Stomach (tissue), 9 donors: ENCODE measurements around the gene SPIN1. TPM values are rescaled to one million over a fixed set of nuclear protein-coding genes. Genes with fewer than 3 reads are reported as not detected.
"Not testable (repeated sequence)": the region's sequence is repeated elsewhere in the genome, so short reads cannot be mapped to it uniquely, and the experiment has no call there.

Experiments
- DNase-seq, 2 donors: peaks; one replicate each; pipeline versions ENCODE4 v3.0.0 to v3.0.0-alpha.2; 2013 to 2019
- H3K27ac ChIP-seq, 5 donors: fragments of 200-600 bp in 4 of 5; sonication (generic) in 4 of 5; one replicate each; pipeline ENCODE4 v1.5.1; 2013 to 2019; ENCODE audit warnings: mild to moderate bottlenecking in 1 of 5, moderate library complexity in 1 of 5
- H3K27me3 ChIP-seq, 3 donors: fragments of 200-600 bp; sonication (generic); one replicate each; pipeline ENCODE4 v1.5.1; 2017 to 2019; ENCODE audit warnings: mixed run types in 1 of 3
- H3K36me3 ChIP-seq, 4 donors: fragments of 200-600 bp; sonication (generic); 1 replicate in 3 of 4; 2 replicates in 1 of 4; pipeline ENCODE4 v1.5.1; 2016 to 2019
- H3K4me1 ChIP-seq, 4 donors: fragments of 200-600 bp; sonication (generic); one replicate each; pipeline ENCODE4 v1.5.1; 2016 to 2019
- H3K4me3 ChIP-seq, 4 donors: fragments of 200-600 bp; sonication (generic) in 3 of 4; one replicate each; pipeline ENCODE4 v1.5.1; 2016 to 2019; ENCODE audit warnings: mild to moderate bottlenecking in 1 of 4
- H3K9me3 ChIP-seq, 4 donors: fragments of 200-600 bp; sonication (generic); one replicate each; pipeline ENCODE4 v1.5.1; 2016 to 2019
- CTCF ChIP-seq, 7 experiments: fragments of 450-650 bp in 4 of 7; fragments of 200-600 bp in 3 of 7; sonication (generic) in 3 of 7; IDR thresholded peaks; one replicate each; pipeline ENCODE4 v1.5.1; 2016 to 2019; ENCODE audit warnings: antibody characterized with exemption in 7 of 7, control low read depth in 2 of 7, mild to moderate bottlenecking in 1 of 7
- EP300 ChIP-seq: sonication (generic); formaldehyde crosslinking; IDR thresholded peaks from one replicate; pipeline ENCODE4 v1.6.1; 2017; ENCODE audit warnings: antibody characterized with exemption
- POLR2A ChIP-seq, 4 donors: fragments of 450-650 bp; IDR thresholded peaks; one replicate each; pipeline ENCODE4 v1.6.1; 2016; ENCODE audit warnings: antibody characterized with exemption in 4 of 4, control low read depth in 2 of 4, mild to moderate bottlenecking in 1 of 4, moderate library complexity in 1 of 4
- POLR2AphosphoS5 ChIP-seq, 3 donors: sonication (generic); formaldehyde crosslinking; IDR thresholded peaks; one replicate each; pipeline ENCODE4 v1.6.1; 2016; ENCODE audit warnings: antibody characterized with exemption in 3 of 3
- WGBS, 5 donors: extraction: QIAGEN DNeasy Blood & Tissue Kit in 3 of 5; methylation state at CpG; one replicate each; pipeline versions ENCODE4 v1.1.5 to v1.1.7; 2013 to 2018; 5-methylcytosine and 5-hydroxymethylcytosine counted together
- intact Hi-C: fragments of 100-400 bp; cut with DNase I; formaldehyde crosslinking; loops from one replicate; pipeline ENCODE4 v1.15.1; 2023; ENCODE audit warnings: low total_unique reads
- polyA plus RNA-seq, 3 donors: library from polyadenylated mRNA; stranded (reverse); fragments of 200-250 nt; gene quantifications; one replicate each; pipeline ENCODE4 v1.2.3, GENCODE V29; 2013
- total RNA-seq, 5 donors: library from RNA; depleted of rRNA; stranded (reverse); fragments of >200 nt; gene quantifications; one replicate each; pipeline versions ENCODE4 v1.1.0 to v1.2.3, GENCODE V29; 2014 to 2016
- donor health status: healthy with polysubstance abuse.
- donor health status: Bipolar disorder and iron deficiency.
- donor health status: healthy.

SPIN1 gene
- total and polyA plus RNA-seq, 8 donors, result 18.3 to 120 (median 33.8) TPM

GRCh38 chr9:88355166-88355565, 33.1 kb upstream of the SPIN1 start:
- no peaks in the 10 kb centered on the region for H3K36me3 ChIP-seq
- intact Hi-C loops, result no loop called here
- DNase-seq, result no peak
- 49 to 74% (median 62%) methylated on average over 2 of the region's 2 CpGs for WGBS, 5 donors
- H3K4me3 ChIP-seq, result no peak overlapping the region
- H3K27ac ChIP-seq, result no peak overlapping the region
- H3K9me3 ChIP-seq, result peaks cover 0 to 14% (median 11%) of the 10 kb centered on the region in 4 donors
- no peak for TF ChIP-seq POLR2A (IDR thresholded peaks at IDR 0.05)
- no peak for TF ChIP-seq EP300
- TF ChIP-seq POLR2AphosphoS5 (IDR thresholded peaks at IDR 0.05), result no peak
- no peak for TF ChIP-seq CTCF (IDR thresholded peaks at IDR 0.05)
- no peaks in the 10 kb centered on the region for H3K27me3 ChIP-seq
- no peaks in the 10 kb centered on the region for H3K4me1 ChIP-seq

GRCh38 chr9:88357250-88357649, 31.0 kb upstream of the SPIN1 start:
- intact Hi-C loops, H3K4me3 ChIP-seq, H3K4me1 ChIP-seq, H3K27ac ChIP-seq, H3K27me3 ChIP-seq, DNase-seq, H3K36me3 ChIP-seq: not testable (repeated sequence)
- H3K9me3 ChIP-seq, result peaks cover 0 to 14% (median 11%) of the 10 kb centered on the region in 4 donors

- DNase-seq, result no peak
- Histone ChIP-seq H3K27me3 (peaks cover 0 to 4% (median 0%) of the 10 kb centered on the region in 3 donors), H3K9me3 (peaks cover 0 to 13% (median 10%) of the 10 kb centered on the region in 4 donors), H3K27ac (no peak overlapping the region), H3K4me1 (no peaks in the 10 kb centered on the region), H3K36me3 (no peaks in the 10 kb centered on the region), H3K4me3 (no peak overlapping the region)
- intact Hi-C loops, result no loop called here
- 76 to 89% (median 80%) methylated on average over 4 of the region's 4 CpGs for WGBS, 5 donors
- TF ChIP-seq POLR2AphosphoS5 (IDR thresholded peaks at IDR 0.05) (no peak), EP300 (no peak), POLR2A (IDR thresholded peaks at IDR 0.05) (no peak), CTCF (IDR thresholded peaks at IDR 0.05) (no peak)
Observed at GRCh38 chr9:88358723-88359122, 29.5 kb upstream of the SPIN1 start.

GRCh38 chr9:88359974-88360373, 28.3 kb upstream of the SPIN1 start:
- Histone ChIP-seq H3K27ac (no peak overlapping the region), H3K27me3 (peaks cover 0 to 4% (median 0%) of the 10 kb centered on the region in 3 donors), H3K36me3 (no peaks in the 10 kb centered on the region), H3K4me1 (no peaks in the 10 kb centered on the region), H3K4me3 (no peak overlapping the region), H3K9me3 (peaks cover 0 to under 1% (median 0%) of the 10 kb centered on the region in 4 donors)
- intact Hi-C loops, result no loop called here
- TF ChIP-seq CTCF (IDR thresholded peaks at IDR 0.05), result no peak
- no peak for TF ChIP-seq EP300
- TF ChIP-seq POLR2AphosphoS5 (IDR thresholded peaks at IDR 0.05), result no peak
- no peak for TF ChIP-seq POLR2A (IDR thresholded peaks at IDR 0.05)
- 78 to 94% (median 89%) methylated on average over 3 of the region's 3 CpGs for WGBS, 5 donors
- DNase-seq, result no peak

GRCh38 chr9:88362681-88363080, 25.6 kb upstream of the SPIN1 start:
- Histone ChIP-seq H3K9me3 (peaks cover 0 to 7% (median 2%) of the 10 kb centered on the region in 4 donors), H3K36me3 (no peaks in the 10 kb centered on the region), H3K27me3 (peaks cover 0 to 4% (median 0%) of the 10 kb centered on the region in 3 donors), H3K4me3 (no peak overlapping the region), H3K4me1 (no peaks in the 10 kb centered on the region), H3K27ac (no peak overlapping the region)
- 90 to 94% (median 92%) methylated on average over 2 of the region's 2 CpGs for WGBS, 5 donors
- no peak for TF ChIP-seq POLR2A (IDR thresholded peaks at IDR 0.05)
- TF ChIP-seq POLR2AphosphoS5 (IDR thresholded peaks at IDR 0.05), result no peak
- no peak for TF ChIP-seq CTCF (IDR thresholded peaks at IDR 0.05)
- no peak for TF ChIP-seq EP300
- no peak for DNase-seq
- intact Hi-C loops, result no loop called here
